Measurements from ENCODE around the gene B3GNT8. TPM values are rescaled to one million over a fixed set of nuclear protein-coding genes. Genes with fewer than 3 reads are reported as not detected.

Gene B3GNT8, protein sequence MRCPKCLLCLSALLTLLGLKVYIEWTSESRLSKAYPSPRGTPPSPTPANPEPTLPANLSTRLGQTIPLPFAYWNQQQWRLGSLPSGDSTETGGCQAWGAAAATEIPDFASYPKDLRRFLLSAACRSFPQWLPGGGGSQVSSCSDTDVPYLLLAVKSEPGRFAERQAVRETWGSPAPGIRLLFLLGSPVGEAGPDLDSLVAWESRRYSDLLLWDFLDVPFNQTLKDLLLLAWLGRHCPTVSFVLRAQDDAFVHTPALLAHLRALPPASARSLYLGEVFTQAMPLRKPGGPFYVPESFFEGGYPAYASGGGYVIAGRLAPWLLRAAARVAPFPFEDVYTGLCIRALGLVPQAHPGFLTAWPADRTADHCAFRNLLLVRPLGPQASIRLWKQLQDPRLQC
- total RNA-seq (2014; rRNA removed; shearing (Covaris generic)): 0.70 and 1.8 TPM in 2 replicates
- 0.71 TPM in 2 replicates for polyA plus RNA-seq (2016; fragmentation: Nextera tagmentation; extraction: Ambion mirVana)
- long read RNA-seq, partial matches to known transcripts: 1 of 2 reads
- long read RNA-seq, other reads (novel, unspliced or antisense): 1 of 2 reads

DNA sequence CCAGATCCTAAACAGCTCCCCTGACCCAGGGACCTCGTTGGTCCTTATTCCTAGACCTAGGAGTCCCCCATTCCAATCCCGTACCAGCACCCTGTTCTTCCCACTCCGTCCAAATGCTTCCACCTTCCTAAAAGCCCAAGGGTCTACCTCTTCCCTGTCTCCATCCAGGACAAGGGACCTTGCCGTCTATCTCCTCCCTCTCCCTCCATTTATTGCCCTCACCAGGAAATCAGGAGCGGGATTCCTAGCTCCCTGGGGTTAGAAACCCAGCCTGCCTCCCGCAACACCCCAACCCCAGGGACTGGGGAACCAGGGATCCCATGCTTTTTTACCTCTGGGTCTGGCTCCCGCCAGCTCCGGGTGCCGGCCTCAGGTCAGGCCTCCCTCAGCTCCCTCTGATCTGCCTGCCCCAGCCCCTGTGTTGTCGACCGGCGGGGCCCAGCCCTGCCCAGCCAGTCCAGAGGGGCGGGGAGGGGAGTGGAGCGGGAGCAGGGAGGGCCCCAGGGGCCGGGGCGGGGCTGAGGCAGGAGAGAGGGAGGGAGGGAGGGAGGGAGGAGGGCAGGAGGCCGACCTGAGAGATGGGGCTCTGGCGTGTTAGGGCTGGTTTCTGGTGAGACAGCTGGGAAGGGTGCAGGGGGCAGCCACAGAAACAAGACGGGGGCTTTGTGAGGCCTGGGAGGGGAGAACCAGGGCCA lies at the start of gene B3GNT8:
Gene B3GNT8, minus strand, starts transcription at position 423 of the 695 bp plus-strand sequence. CDS start 596 bp downstream, outside the sequence.
- H3K36me3 Mint-ChIP-seq (ENCODE audit: low read depth): peaks cover 15% of the 10 kb centered on the region
- Histone ChIP-seq H3K4me3 (peak within 1 kb of the TSS; percentile 68), H3F3A (replicated peaks; ENCODE audit: low read depth) (0 out of 2 replicates have a peak, but pooled peaks cover 12% of the 10 kb centered on the region), H3K27me3 (ENCODE audit: insufficient read depth) (no peaks in the 10 kb centered on the region), H3K79me2 (replicated peaks; ENCODE audit: insufficient read depth) (no peaks in the 10 kb centered on the region), H2AFZ (peak within 1 kb of the TSS; percentile 85), H3K4me2 (peak within 1 kb of the TSS; percentile 95), H4K20me1 (replicated peaks; ENCODE audit: insufficient read depth) (no peaks in the 10 kb centered on the region; the same call in 1 of the 2 replicates), H3K27ac (ENCODE audit: low read depth) (no peak within 1 kb of the TSS), H3K36me3 (ENCODE audit: insufficient read depth) (no peaks in the 10 kb centered on the region), H3K9me2 (ENCODE audit: insufficient read depth) (no peaks in the 10 kb centered on the region), H3K4me1 (ENCODE audit: insufficient read depth) (peaks cover 12% of the 10 kb centered on the region)
- TF ChIP-seq POLR2AphosphoS5 (IDR thresholded peaks at IDR 0.05; ENCODE audit: low read depth) (peak; percentile 20; the same call in 1 of the 2 replicates), STAT1 (IDR thresholded peaks at IDR 0.05; ENCODE audit: unreplicated experiment) (no peak)
- TF ChIP-seq, protein P1, sequence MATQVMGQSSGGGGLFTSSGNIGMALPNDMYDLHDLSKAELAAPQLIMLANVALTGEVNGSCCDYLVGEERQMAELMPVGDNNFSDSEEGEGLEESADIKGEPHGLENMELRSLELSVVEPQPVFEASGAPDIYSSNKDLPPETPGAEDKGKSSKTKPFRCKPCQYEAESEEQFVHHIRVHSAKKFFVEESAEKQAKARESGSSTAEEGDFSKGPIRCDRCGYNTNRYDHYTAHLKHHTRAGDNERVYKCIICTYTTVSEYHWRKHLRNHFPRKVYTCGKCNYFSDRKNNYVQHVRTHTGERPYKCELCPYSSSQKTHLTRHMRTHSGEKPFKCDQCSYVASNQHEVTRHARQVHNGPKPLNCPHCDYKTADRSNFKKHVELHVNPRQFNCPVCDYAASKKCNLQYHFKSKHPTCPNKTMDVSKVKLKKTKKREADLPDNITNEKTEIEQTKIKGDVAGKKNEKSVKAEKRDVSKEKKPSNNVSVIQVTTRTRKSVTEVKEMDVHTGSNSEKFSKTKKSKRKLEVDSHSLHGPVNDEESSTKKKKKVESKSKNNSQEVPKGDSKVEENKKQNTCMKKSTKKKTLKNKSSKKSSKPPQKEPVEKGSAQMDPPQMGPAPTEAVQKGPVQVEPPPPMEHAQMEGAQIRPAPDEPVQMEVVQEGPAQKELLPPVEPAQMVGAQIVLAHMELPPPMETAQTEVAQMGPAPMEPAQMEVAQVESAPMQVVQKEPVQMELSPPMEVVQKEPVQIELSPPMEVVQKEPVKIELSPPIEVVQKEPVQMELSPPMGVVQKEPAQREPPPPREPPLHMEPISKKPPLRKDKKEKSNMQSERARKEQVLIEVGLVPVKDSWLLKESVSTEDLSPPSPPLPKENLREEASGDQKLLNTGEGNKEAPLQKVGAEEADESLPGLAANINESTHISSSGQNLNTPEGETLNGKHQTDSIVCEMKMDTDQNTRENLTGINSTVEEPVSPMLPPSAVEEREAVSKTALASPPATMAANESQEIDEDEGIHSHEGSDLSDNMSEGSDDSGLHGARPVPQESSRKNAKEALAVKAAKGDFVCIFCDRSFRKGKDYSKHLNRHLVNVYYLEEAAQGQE (IDR thresholded peaks at IDR 0.05; ENCODE audit: unreplicated experiment): no peak
- TF ChIP-seq, protein P2, sequence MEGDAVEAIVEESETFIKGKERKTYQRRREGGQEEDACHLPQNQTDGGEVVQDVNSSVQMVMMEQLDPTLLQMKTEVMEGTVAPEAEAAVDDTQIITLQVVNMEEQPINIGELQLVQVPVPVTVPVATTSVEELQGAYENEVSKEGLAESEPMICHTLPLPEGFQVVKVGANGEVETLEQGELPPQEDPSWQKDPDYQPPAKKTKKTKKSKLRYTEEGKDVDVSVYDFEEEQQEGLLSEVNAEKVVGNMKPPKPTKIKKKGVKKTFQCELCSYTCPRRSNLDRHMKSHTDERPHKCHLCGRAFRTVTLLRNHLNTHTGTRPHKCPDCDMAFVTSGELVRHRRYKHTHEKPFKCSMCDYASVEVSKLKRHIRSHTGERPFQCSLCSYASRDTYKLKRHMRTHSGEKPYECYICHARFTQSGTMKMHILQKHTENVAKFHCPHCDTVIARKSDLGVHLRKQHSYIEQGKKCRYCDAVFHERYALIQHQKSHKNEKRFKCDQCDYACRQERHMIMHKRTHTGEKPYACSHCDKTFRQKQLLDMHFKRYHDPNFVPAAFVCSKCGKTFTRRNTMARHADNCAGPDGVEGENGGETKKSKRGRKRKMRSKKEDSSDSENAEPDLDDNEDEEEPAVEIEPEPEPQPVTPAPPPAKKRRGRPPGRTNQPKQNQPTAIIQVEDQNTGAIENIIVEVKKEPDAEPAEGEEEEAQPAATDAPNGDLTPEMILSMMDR (conservative IDR thresholded peaks at IDR 0.05; ENCODE audit: low read depth in 2 of 2): no peak
- ATAC-seq: peak; percentile 89
- peak; percentile 92 for DNase-seq (ENCODE audit: low spot score)
- H3K27me3 Mint-ChIP-seq (ENCODE audit: insufficient read depth, low read depth, poor library complexity): peaks cover 16% of the 10 kb centered on the region
- peak within 1 kb of the TSS; percentile 87 for H3K27ac Mint-ChIP-seq
- peak within 1 kb of the TSS; percentile 76 for H3K4me3 Mint-ChIP-seq
- H3K4me1 Mint-ChIP-seq: peaks cover 18% of the 10 kb centered on the region
- H3K9me3 Mint-ChIP-seq: no peaks in the 10 kb centered on the region

DNA sequence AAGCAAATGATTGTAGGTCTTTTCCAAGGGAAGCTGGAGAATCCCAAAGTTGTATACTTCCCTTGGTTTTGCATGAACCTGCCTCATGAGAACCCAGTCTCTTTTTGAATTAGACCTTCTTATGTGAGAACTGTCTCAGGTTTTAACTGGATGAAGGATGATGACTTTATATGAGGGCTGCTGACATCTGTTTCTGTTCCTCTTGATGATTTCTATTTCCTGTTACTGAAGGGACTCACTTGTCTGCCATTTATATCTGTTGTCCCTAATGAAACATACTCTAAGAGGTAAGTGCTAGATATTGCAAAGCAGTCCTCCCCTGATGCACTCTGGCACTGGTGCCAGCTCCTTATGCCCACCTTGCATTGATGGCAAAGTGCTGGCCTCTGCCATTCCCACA lies 49.4 kb upstream of the B3GNT8 start:
- ATAC-seq (no peak), DNase-seq (ENCODE audit: low spot score) (no peak)
- H3K4me1 Mint-ChIP-seq: no peaks in the 10 kb centered on the region
- no peaks in the 10 kb centered on the region for H3F3A ChIP-seq (replicated peaks; ENCODE audit: low read depth)
- H2AFZ ChIP-seq: no peak overlapping the region
- no peak overlapping the region for H3K4me3 ChIP-seq
- H3K9me3 Mint-ChIP-seq: peaks cover 47% of the 10 kb centered on the region
- H3K27ac Mint-ChIP-seq: no peak overlapping the region
- H3K36me3 Mint-ChIP-seq (ENCODE audit: low read depth): no peaks in the 10 kb centered on the region; the same call in 1 of the 3 replicates
- H3K27me3 ChIP-seq (ENCODE audit: insufficient read depth): no peaks in the 10 kb centered on the region
- no peak overlapping the region for H3K27ac ChIP-seq (ENCODE audit: low read depth)
- H3K79me2 ChIP-seq (replicated peaks; ENCODE audit: insufficient read depth): no peaks in the 10 kb centered on the region
- H3K36me3 ChIP-seq (ENCODE audit: insufficient read depth): no peaks in the 10 kb centered on the region
- H3K4me2 ChIP-seq: no peak overlapping the region
- H3K27me3 Mint-ChIP-seq (ENCODE audit: insufficient read depth, low read depth, poor library complexity): peaks cover 7% of the 10 kb centered on the region
- no peaks in the 10 kb centered on the region for H3K4me1 ChIP-seq (ENCODE audit: insufficient read depth)
- no peak overlapping the region for H3K4me3 Mint-ChIP-seq
- peaks cover 13% of the 10 kb centered on the region; the same call in 1 of the 2 replicates for H3K9me2 ChIP-seq (ENCODE audit: insufficient read depth)
- H4K20me1 ChIP-seq (replicated peaks; ENCODE audit: insufficient read depth): no peaks in the 10 kb centered on the region
- TF ChIP-seq, protein P3, sequence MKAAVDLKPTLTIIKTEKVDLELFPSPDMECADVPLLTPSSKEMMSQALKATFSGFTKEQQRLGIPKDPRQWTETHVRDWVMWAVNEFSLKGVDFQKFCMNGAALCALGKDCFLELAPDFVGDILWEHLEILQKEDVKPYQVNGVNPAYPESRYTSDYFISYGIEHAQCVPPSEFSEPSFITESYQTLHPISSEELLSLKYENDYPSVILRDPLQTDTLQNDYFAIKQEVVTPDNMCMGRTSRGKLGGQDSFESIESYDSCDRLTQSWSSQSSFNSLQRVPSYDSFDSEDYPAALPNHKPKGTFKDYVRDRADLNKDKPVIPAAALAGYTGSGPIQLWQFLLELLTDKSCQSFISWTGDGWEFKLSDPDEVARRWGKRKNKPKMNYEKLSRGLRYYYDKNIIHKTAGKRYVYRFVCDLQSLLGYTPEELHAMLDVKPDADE (IDR thresholded peaks at IDR 0.05): no peak
- TF ChIP-seq ZNF331 (CRISPR knock-in tag; IDR thresholded peaks at IDR 0.05; ENCODE audit: low read depth) (no peak), CREB1 (CRISPR knock-in tag; IDR thresholded peaks at IDR 0.05; ENCODE audit: low read depth) (no peak), POLR2AphosphoS5 (IDR thresholded peaks at IDR 0.05; ENCODE audit: low read depth) (no peak), ZNF114 (CRISPR knock-in tag; IDR thresholded peaks at IDR 0.05) (no peak)
- TF ChIP-seq, protein P1 (IDR thresholded peaks at IDR 0.05; ENCODE audit: unreplicated experiment): no peak

Data from GM23338 (cell line).